ENCODE results near the gene SMOC1. TPM values are rescaled to one million over a fixed set of nuclear protein-coding genes. Genes with fewer than 3 reads are reported as not detected.

SMOC1 gene
- total RNA-seq = not detected

GRCh38 chr14:69879175-69880043 lies at the start of gene SMOC1:
Gene SMOC1 (plus strand): TSS chr14:69879416. CDS start chr14:69879679, 263 bp downstream.
- peak; percentile 53 for DNase-seq

GRCh38 chr14:69838881-69839416 lies 40.3 kb upstream of the SMOC1 start:
- no peak for DNase-seq
- no peak overlapping the region for H3K27ac Mint-ChIP-seq
- H3K9me3 Mint-ChIP-seq = no peaks in the 10 kb centered on the region
- no peaks in the 10 kb centered on the region for H3K36me3 Mint-ChIP-seq (ENCODE audit: low read depth)
- H3K27me3 Mint-ChIP-seq (ENCODE audit: low read depth) = peaks cover 2% of the 10 kb centered on the region
- CTCF ChIA-PET = no interaction called here
- intact Hi-C loops (cut with micrococcal nuclease) = no loop called here
- no peaks in the 10 kb centered on the region for H3K4me1 Mint-ChIP-seq (ENCODE audit: low read depth)
- no peak overlapping the region for H3K4me3 Mint-ChIP-seq

More at GRCh38 chr14:69879175-69880043, at the start of gene SMOC1:
- intact Hi-C loops (cut with micrococcal nuclease) = loop anchor here (5.0 kb wide), 1 partner anchor 148 kb away; no protein-coding TSS in a partner anchor
- Mint-ChIP-seq H3K9me3 (no peaks in the 10 kb centered on the region), H3K4me1 (ENCODE audit: low read depth) (no peaks in the 10 kb centered on the region), H3K4me3 (peak within 1 kb of the TSS; percentile 34), H3K27ac (no peak within 1 kb of the TSS), H3K36me3 (ENCODE audit: low read depth) (no peaks in the 10 kb centered on the region), H3K27me3 (ENCODE audit: low read depth) (peaks cover 51% of the 10 kb centered on the region)
- CTCF ChIA-PET = interaction anchor here (0.7 to 2.7 kb wide), 3 partner anchors 42 to 149 kb away, joined by 3 to 9 read pairs (median 6); no protein-coding TSS in a partner anchor

- DNase-seq = no peak
- H3K27ac Mint-ChIP-seq = no peak overlapping the region
- no peaks in the 10 kb centered on the region for H3K36me3 Mint-ChIP-seq (ENCODE audit: low read depth)
- CTCF ChIA-PET = interaction anchor here (0.9 kb wide), 1 partner anchor 189 kb away, joined by 4 read pairs; no protein-coding TSS in a partner anchor
- no peak overlapping the region for H3K4me3 Mint-ChIP-seq
- no peaks in the 10 kb centered on the region for H3K4me1 Mint-ChIP-seq (ENCODE audit: low read depth)
- intact Hi-C loops (cut with micrococcal nuclease) = no loop called here
- no peaks in the 10 kb centered on the region for H3K9me3 Mint-ChIP-seq
- H3K27me3 Mint-ChIP-seq (ENCODE audit: low read depth) = peaks cover 2% of the 10 kb centered on the region
These were observed 39.6 kb upstream of the SMOC1 start for GRCh38 chr14:69839661-69840060.

- CTCF ChIA-PET = no interaction called here
- Mint-ChIP-seq H3K4me3 (no peak overlapping the region), H3K4me1 (ENCODE audit: low read depth) (no peaks in the 10 kb centered on the region), H3K27ac (no peak overlapping the region), H3K9me3 (no peaks in the 10 kb centered on the region), H3K36me3 (ENCODE audit: low read depth) (no peaks in the 10 kb centered on the region), H3K27me3 (ENCODE audit: low read depth) (no peaks in the 10 kb centered on the region)
- intact Hi-C loops (cut with micrococcal nuclease) = no loop called here
- no peak for DNase-seq
These were observed 37.6 kb upstream of the SMOC1 start for GRCh38 chr14:69841656-69842055.

- H3K27ac Mint-ChIP-seq = no peak overlapping the region
- intact Hi-C loops (cut with micrococcal nuclease) = no loop called here
- H3K27me3 Mint-ChIP-seq (ENCODE audit: low read depth) = no peaks in the 10 kb centered on the region
- no peak overlapping the region for H3K4me3 Mint-ChIP-seq
- DNase-seq = no peak
- CTCF ChIA-PET = interaction anchor here (0.5 kb wide), 1 partner anchor 41 kb away, joined by 3 read pairs; no protein-coding TSS in a partner anchor
- no peaks in the 10 kb centered on the region for H3K36me3 Mint-ChIP-seq (ENCODE audit: low read depth)
- H3K4me1 Mint-ChIP-seq (ENCODE audit: low read depth) = no peaks in the 10 kb centered on the region
- H3K9me3 Mint-ChIP-seq = no peaks in the 10 kb centered on the region
These were observed 36.4 kb upstream of the SMOC1 start for GRCh38 chr14:69842686-69843420.

- CTCF ChIA-PET = no interaction called here
- Mint-ChIP-seq H3K4me1 (ENCODE audit: low read depth) (no peaks in the 10 kb centered on the region), H3K4me3 (no peak overlapping the region), H3K27me3 (ENCODE audit: low read depth) (peaks cover 4% of the 10 kb centered on the region), H3K9me3 (no peaks in the 10 kb centered on the region), H3K36me3 (ENCODE audit: low read depth) (no peaks in the 10 kb centered on the region), H3K27ac (no peak overlapping the region)
- intact Hi-C loops (cut with micrococcal nuclease) = no loop called here
- DNase-seq = no peak
These were observed 35.0 kb upstream of the SMOC1 start for GRCh38 chr14:69844171-69844570.

- no peaks in the 10 kb centered on the region for H3K36me3 Mint-ChIP-seq (ENCODE audit: low read depth)
- H3K9me3 Mint-ChIP-seq = no peaks in the 10 kb centered on the region
- peaks cover 4% of the 10 kb centered on the region for H3K27me3 Mint-ChIP-seq (ENCODE audit: low read depth)
- intact Hi-C loops (cut with micrococcal nuclease) = no loop called here
- CTCF ChIA-PET = no interaction called here
- H3K27ac Mint-ChIP-seq = no peak overlapping the region
- no peak for DNase-seq
- no peaks in the 10 kb centered on the region for H3K4me1 Mint-ChIP-seq (ENCODE audit: low read depth)
- H3K4me3 Mint-ChIP-seq = no peak overlapping the region
These were observed 34.1 kb upstream of the SMOC1 start for GRCh38 chr14:69845050-69845581.

GRCh38 chr14:69845787-69846186 lies 33.4 kb upstream of the SMOC1 start:
- no peak for DNase-seq
- intact Hi-C loops (cut with micrococcal nuclease) = no loop called here
- Mint-ChIP-seq H3K4me3 (no peak overlapping the region), H3K27me3 (ENCODE audit: low read depth) (peaks cover 4% of the 10 kb centered on the region), H3K9me3 (no peaks in the 10 kb centered on the region), H3K27ac (no peak overlapping the region), H3K4me1 (ENCODE audit: low read depth) (no peaks in the 10 kb centered on the region), H3K36me3 (ENCODE audit: low read depth) (no peaks in the 10 kb centered on the region)
- CTCF ChIA-PET = no interaction called here

GRCh38 chr14:69848156-69848555 lies 31.1 kb upstream of the SMOC1 start:
- no peak overlapping the region for H3K27ac Mint-ChIP-seq
- DNase-seq = no peak
- CTCF ChIA-PET = interaction anchor here (1.3 kb wide), 1 partner anchor 30 kb away, joined by 3 read pairs; no protein-coding TSS in a partner anchor
- intact Hi-C loops (cut with micrococcal nuclease) = no loop called here
- peaks cover 6% of the 10 kb centered on the region for H3K27me3 Mint-ChIP-seq (ENCODE audit: low read depth)
- no peak overlapping the region for H3K4me3 Mint-ChIP-seq
- no peaks in the 10 kb centered on the region for H3K4me1 Mint-ChIP-seq (ENCODE audit: low read depth)
- no peaks in the 10 kb centered on the region for H3K9me3 Mint-ChIP-seq
- no peaks in the 10 kb centered on the region for H3K36me3 Mint-ChIP-seq (ENCODE audit: low read depth)

GRCh38 chr14:69848903-69849391 lies 30.3 kb upstream of the SMOC1 start:
- intact Hi-C loops (cut with micrococcal nuclease) = no loop called here
- H3K9me3 Mint-ChIP-seq = no peaks in the 10 kb centered on the region
- CTCF ChIA-PET = no interaction called here
- DNase-seq = no peak
- H3K4me3 Mint-ChIP-seq = no peak overlapping the region
- no peaks in the 10 kb centered on the region for H3K36me3 Mint-ChIP-seq (ENCODE audit: low read depth)
- H3K27me3 Mint-ChIP-seq (ENCODE audit: low read depth) = peaks cover 6% of the 10 kb centered on the region
- H3K27ac Mint-ChIP-seq = no peak overlapping the region
- H3K4me1 Mint-ChIP-seq (ENCODE audit: low read depth) = no peaks in the 10 kb centered on the region

- H3K27ac Mint-ChIP-seq = no peak overlapping the region
- intact Hi-C loops (cut with micrococcal nuclease) = no loop called here
- CTCF ChIA-PET = interaction anchor here (0.6 to 0.7 kb wide), 2 partner anchors 178 to 224 kb away, joined by 3 to 4 read pairs; no protein-coding TSS in a partner anchor
These were observed 29.0 kb upstream of the SMOC1 start for GRCh38 chr14:69850086-69850735.

More at GRCh38 chr14:69850086-69850735, 29.0 kb upstream of the SMOC1 start:
- H3K4me1 Mint-ChIP-seq (ENCODE audit: low read depth) = no peaks in the 10 kb centered on the region
- H3K27me3 Mint-ChIP-seq (ENCODE audit: low read depth) = peaks cover 6% of the 10 kb centered on the region
- no peaks in the 10 kb centered on the region for H3K9me3 Mint-ChIP-seq
- no peaks in the 10 kb centered on the region for H3K36me3 Mint-ChIP-seq (ENCODE audit: low read depth)
- DNase-seq = no peak
- no peak overlapping the region for H3K4me3 Mint-ChIP-seq

Measured in activated naive CD4-positive, alpha-beta T cell treated with anti-CD3 and anti-CD28 coated beads for 36 hours (primary cell).